Stimulated activated CD4-positive, alpha-beta T cell treated with anti-CD3 and anti-CD28 coated beads, Interleukin-12 subunit alpha, Interleukin-12 subunit beta, amount 100 ng/mL, for 48 hours (primary cell): ENCODE measurements around the gene GET3.

Experiments used
- DNase-seq, 3 donors: peaks; one replicate each; pipeline ENCODE4 v3.0.0-alpha.2; 2020; ENCODE audit warnings: low read depth in 2 of 3, low spot score in 1 of 3

GET3 gene

DNA sequence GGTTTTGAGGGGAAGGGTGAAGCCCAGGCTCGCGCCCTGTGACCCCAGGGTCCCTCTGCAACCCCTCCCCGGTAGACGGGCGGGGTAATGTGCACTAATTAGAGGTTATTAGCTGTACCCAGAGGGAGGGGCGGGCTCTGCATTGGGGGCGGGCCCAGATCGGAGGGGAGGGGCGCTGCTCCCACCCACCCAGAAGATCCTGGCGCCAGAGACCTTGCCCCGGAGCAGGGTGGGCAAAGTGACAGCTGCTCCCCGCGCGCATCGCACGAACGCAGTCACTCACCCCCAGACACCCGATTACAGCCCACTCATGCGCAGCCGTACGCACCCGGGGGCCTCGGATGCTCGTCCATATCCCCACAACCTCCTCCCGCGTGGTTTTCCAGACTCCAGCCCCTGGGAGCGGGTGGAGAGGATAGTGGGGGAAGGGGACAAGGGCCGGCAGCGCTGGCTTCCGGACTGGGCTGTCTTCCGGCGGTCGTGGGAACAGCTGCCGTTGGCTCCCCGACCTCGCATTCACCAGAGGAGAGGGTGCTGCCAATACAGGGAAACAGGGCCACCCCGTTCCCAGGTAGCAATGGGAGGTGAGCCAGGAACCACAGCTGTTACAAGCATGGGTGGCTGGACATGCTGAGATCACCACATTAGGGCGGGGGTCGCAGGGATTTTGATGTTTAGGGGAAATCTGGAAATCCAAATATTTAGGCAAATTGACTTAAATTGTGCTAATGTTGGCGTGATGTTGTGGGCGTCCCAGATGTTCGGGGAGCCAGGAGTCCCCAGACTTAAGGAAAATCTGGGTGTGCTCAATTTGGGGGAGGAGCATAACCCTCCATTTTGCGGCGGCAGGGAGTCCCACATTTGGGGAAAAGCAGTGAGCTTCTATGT lies 41.0 kb downstream of the GET3 start:
- peak in 1 of 3 donors; percentile 22 for DNase-seq

- DNase-seq: no peak
Observed at GRCh38 chr19:12778905-12779161, 41.5 kb downstream of the GET3 start.

DNA sequence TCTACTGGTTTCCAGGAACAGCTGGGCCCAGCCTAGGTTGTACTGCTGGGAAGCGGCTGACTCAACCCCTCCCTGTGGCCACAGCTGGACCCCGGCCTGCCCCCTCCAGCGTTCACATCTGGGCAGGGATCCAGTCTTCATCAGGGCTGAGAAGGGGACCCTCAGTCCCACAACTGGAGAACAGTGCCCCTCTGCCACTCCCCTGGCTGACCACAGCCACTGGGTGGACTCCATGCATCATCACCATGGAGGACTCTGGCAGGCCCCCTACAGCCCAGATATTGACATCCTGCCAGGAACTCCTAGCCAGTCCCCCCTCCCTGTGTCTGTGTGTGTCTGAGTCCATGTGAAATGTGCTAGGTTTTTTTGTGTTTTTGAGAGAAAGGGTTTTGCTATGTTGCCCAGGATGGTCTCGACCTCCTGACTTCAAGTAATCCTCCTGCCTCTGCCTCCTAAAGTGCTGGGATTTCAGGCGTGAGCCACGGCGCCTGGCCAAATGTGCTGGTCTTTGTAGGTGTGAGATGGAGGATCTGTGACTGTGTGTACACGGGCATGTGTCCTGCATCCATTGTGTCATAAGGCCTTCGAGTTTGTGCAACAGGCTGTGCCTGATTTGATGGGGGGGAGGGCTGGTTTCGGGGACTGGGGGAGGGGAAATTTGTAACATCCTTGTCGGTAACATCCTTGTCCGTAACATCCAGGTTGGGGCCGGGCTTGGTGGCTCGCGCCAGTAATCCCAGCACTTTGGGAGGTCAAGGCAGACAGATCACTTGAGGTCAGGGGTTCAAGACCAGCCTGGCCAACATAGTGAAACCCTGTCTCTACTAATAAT lies 42.1 kb downstream of the GET3 start:
- DNase-seq: no peak

- DNase-seq: no peak
Observed at GRCh38 chr19:12782174-12782423, 44.8 kb downstream of the GET3 start.

DNA sequence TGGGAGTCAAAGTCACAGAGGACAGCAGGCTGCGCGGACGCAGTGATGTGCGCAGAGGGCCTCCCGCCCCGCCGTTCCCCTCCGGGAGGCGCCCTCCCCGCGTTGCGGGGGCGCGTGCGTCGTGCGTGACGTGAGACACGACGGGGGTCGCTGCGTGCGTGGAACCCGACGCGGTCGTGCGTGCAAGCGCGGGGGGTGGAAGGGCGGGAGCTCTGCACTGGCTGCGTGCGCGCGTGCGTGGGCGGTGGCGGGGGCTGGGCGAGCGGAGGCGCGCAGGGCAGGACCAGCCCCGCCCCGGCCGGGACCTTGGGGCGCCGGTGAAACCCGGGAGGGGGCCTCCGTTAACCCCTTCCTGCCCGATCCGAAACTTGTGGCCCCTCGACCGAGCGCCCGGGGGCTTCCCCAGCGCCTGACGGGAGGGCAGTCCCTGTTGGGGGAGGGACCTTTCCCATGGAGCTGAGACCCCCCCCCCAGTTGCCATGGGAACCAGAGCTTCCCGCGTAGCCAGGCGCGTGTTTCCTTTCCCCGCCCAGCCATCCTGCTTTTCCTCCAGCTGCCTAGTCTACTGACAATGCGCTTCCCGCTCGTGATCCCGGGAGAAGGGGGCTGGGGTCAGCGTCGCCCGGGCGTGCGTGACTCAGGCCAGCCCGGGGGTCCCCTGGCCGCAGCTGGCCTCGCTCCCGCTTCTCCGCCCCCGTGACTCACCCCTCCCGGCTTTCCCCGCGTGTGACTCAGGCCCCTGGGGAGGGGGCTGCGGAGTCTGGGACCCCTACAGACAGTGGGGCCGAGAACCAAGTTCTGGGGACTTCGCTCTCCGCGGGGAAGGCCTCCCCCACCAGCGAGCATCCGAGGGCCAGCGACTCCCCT lies 45.4 kb downstream of the GET3 start:
- DNase-seq: peak; percentile 77 to 87 (median 79)

GRCh38 chr19:12783291-12783848 lies 46.1 kb downstream of the GET3 start:
- DNase-seq: peak; percentile 56 to 61 (median 60)

GRCh38 chr19:12783849-12784393 lies 46.6 kb downstream of the GET3 start:
- DNase-seq: no peak

DNA sequence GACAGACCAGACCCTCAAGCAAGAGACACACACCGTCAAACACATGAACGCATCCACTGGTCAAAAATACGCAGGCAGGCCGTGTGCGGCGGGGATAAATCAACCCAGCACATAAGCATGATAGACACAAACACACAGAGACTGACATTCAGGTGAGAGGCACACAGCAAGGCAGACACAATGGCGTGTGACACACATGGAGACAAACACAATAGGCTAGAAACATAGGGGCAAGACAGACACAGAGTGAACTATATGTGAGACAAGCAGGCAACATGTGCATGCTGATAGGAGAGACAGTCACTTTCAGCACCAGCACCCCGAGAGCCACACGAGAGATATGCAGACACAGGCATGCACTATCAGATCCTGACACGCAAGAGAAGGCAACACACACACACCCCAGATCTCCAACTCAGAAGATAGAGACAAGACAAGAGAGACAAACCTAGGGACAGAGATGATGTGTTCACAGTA lies 47.1 kb downstream of the GET3 start:
- DNase-seq: no peak

DNA sequence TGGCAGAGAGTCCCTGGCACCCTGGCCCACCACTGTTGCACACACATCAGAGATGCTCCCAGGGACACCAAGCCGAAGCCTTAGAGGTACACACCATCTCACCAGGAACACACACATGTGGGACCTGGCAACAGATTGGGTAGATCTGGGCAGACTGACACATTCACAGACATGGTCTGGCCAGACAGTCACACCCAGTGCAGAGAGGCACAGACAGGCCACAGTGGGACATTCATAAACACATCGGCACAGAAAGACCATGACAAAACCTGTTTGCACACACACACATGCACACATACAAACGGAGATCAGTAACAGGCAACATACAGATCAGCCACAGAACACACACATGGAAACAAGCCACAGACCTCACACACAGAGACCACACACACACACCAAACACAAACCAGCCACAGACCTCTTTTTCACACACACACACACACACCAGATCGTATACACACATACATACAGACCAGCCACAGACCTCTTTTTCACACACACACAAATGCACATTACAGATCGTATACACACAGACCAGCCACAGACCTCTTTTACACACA lies 47.7 kb downstream of the GET3 start:
- DNase-seq: no peak

DNA sequence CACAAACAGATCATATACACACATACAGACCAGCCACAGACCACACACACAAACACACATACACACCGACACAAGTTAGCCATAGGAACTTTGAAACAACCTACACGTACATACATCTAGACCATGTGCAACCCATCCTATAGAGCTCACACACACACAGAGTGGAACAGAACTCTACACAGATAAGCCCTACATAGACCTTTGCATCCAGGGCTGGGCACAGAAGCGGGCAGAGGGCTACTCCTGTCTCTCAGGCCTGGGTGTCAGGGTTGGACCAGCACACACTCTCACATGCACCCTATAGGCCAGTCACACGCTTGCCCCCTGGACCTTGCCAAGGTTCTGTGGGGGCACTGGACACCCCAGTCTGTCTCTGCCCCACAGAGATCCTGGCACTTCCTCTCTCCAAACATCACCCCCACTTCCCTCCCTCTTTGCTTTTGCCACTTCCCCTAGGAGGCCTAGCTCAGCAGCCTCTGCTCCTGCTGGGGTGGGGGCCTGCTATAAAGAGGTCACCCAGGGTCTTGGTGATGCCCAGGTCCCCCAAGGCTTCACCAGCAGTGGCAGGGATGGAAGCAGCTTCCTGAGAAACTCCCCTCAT lies 48.2 kb downstream of the GET3 start:
- DNase-seq: no peak

DNA sequence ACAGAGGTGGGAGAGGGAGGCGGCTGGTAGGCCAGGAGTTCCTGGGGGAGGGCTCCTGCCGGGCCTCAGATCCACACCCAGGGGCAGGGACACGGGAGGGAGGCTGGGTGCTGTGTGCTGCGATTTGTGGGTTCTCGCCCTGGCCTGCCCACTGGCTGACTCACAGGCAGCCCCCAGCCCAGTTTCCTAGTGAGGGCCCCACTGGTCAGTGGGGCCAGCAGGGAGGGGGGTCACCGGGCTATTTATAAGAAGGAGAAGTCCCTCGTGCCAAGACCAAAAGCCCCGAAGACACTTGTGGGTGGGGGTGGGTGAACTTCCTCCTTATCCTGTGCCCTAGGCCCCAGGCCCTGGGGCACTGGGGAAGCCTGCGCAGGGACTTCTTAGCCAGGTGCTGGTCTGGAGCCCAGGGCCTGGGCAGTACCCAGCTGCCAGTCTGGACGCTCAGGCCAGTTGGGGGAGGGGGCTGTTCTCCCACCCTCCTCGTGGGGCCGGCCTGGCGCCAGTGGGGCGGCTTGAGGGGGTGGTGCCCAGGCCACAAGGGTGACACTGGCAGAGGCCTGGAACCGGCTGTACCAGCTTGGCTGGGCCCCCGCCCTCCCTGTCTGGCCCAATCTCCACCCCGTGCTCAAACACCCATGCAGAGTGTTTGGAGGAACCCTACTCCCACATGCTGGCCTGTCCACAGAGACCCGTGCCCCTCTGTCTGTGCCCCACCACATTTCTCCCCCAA lies 49.0 kb downstream of the GET3 start:
- no peak for DNase-seq

GRCh38 chr19:12786952-12787351 lies 49.7 kb downstream of the GET3 start:
- no peak for DNase-seq

DNA sequence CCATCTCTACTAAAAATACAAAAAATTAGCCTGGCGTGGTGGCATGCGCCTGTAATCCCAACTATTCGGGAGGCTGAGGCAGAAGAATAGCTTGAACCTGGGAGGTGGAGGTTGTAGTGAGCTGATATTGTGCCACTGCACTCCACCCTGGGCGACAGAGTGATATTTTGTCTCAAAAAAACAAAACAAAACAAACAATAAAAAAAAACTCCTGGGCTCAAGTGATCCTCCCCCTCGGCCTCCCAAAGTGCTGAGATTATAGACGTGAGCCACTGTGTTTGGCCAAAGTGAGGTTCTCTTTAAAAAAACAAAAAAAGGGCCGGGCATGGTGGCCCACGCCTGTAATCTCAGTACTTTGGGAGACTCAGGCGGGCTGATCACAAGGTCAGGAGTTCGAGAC lies 50.2 kb downstream of the GET3 start:
- DNase-seq: no peak

DNA sequence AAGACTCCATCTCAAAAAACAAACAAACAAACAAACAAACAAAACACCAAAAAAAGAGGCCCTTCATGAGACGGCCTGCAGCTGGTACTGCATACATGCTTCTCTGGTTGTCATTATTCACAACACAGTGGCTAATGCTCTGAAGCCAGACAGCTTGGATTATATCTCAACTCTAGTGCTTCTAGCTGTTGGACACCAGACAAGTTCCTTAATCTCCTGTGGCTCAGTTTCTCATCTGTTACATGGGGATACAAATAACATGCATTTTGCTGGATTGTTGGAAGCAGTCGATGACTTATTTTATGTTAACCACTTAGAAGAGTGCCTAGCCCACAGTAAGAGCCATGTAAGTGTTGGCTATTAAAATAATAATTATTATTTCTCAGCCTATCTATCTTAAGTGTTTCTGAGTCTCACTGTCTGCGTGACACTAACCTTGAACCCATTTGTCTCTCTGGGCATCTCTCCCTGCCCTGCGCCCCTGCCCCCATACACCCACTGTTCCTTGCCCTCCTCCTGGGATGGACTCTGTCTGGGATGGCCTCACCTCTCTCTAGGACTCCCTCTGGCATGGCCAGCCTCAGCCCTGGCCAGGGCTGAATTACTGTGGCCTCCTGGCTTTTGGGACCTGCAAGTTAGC lies 50.9 kb downstream of the GET3 start:
- DNase-seq: no peak

DNA sequence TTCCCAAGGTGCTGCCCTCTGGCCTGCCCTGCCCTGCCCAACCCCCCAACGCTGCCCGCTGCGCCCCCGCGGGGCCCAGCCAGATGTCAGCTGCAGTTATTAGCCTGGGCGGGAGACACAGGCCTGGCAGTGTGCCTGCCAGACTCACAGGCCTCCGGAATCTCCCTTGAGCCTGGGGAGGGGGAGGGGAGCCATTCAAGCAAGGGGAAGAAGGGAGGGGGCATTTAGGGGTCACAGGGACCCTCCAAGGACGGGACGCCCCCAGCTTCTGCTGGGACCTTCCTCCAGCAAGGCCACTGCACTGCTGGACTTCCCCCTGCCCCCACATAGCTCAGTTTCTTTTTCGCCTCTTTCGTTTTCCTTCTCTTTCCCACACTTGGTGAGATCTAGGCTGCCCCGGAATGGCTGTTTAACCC lies 51.4 kb downstream of the GET3 start:
- peak in 1 of 3 donors; percentile 32 for DNase-seq

DNA sequence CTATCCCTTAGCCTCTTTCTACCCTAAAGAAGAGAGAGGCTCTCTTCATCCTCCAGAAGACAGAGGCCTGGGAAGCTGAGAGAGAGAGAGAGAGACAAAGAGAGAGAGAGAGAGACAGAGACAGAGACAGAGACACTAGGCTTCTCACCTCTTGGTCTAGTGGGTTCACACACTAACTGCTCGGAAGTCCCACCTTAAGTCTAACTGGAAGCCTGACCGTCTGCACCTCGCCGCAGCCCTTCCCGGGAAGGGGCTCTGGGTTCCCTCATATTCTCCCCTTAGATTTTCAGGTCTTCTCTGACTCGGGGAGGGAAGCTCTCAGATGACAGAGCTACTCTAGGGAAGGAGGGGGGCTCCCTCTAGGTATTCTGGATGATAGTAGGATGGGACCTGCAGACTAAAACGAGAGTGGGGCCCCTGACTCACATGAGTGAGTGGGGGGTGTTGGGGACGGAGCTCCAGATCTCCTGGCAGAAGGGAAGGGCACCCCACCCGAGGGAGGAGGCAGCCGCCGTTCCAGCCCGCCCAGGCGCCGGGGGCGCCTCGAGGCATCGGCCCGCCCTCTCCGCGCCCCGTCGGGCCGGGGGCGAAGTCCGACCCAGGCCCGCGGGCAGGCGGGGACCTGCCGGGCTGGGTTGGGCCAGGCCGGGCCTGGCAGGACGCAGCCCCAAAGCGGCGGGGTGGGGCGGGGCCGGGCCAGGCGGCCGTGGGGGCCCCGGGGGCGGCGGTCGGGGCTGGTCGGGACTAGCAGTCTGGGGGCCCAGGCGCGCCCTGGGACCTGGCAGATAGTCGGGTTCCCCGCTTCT lies 52.0 kb downstream of the GET3 start:
- DNase-seq: peak in 1 of 3 donors; percentile 27

- DNase-seq: peak; percentile 86 to 97 (median 95)
Observed at GRCh38 chr19:12789904-12790619, 52.8 kb downstream of the GET3 start.
